ENCODE data around the gene HOXB13.

The HOXB13 gene

DNA sequence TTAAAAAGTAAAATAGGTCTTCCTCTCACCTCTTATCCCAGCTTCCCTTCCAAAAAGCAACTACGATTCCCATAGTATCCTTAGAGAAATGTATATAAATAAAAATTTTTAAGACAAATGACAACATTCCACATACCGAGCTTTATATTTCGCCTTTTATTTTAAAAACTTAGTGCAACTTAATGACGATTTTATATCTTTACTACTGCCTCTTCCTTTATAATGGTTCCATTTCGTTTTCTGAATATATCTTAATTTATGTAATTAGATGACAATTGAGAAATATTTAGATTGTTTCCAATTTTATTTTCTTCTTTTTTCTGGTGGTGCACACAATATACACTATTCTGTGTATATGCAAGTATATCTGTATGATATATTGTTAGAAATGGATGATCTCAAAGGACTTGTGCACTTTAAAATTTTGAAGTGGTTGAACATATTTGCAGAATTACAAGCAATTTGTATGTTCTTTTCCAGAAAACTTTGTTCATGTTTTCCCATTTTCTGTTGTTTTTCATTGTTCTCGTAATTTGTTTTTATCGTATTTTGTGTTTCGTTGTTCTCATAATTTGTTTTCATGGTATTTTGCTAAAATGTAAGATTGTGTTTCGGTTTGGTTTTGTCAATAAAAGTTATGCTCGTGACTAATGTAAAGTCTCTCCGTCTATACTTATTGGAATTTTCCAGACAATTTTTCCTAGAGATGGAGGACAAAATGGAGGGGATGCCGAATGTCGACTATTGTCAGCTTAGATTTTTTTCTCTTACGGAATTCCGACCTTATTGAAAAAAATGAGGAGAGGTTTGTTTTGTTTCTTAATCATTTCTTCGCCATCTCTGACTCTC lies 20.4 kb upstream of the HOXB13 start:
- DNase-seq, result no peak

GRCh38 chr17:48747445-48748363 lies 19.2 kb upstream of the HOXB13 start:
- DNase-seq, result no peak

DNA sequence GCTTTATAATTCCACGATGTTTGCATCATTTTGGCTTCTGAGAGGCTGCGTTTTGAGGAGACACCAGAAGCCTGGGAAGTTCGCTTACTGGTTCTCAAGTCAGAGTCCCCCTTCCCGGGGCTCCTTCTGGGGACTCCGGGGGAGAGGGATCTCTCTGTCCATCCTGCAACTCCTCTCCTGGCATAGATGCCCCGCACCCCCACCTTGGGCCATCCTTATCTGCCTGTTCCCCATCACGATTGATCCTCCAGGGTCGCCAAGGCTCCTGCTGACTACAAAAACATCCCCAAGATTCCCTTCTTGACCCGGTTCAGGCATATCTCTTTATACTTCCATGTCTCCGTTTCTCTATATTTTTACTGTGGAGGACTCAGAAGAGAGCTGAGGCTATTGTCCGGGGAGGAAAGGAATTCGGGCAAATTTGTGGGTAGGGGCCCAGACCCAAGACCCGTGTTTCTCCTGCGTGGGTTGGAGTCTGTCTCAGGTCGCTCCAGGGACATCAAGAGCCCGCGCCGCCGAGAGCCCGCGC lies 18.4 kb upstream of the HOXB13 start:
- no peak for DNase-seq

- DNase-seq, result no peak
Measured at GRCh38 chr17:48745381-48746275, 17.1 kb upstream of the HOXB13 start.

DNA sequence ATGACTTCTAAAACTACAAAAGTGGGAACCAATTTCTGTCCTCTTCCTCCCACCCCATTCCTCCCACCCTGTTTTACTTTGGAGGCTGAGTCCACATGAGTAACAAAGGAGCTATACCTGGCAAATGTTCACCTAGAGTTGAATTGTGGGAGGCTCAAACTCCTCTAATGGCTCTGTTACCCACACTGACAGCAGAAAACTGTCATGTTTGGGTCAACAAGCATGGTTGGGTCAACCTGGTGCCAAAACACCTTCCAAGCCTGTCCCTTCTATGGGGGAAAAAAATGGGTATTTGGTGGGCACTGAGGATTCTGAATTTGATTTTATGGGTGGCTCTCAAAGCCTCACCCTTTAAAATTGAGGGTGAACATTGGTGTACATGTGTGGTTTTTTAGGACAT lies 12.0 kb upstream of the HOXB13 start:
- DNase-seq, result no peak

- DNase-seq, result no peak
Measured at GRCh38 chr17:48738803-48739526, 10.4 kb upstream of the HOXB13 start.

DNA sequence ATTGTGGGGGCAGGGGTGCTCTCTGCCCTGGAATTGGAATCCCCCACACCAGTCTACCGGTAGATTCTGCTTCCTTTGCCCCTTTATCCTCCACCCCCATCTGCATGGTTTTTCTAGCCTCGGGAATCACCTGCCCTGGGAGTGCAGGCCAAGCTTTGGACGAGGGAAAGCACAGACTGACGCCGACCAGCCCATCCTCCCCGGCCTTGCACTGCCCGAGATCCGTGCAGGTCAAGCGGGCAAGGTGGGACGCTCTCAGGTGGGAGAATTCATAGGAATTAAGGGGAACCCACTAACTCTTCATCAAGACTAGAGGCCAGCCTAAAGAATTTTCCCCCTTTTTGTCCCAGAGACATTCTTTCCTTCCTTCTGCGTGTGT lies 9.9 kb upstream of the HOXB13 start:
- DNase-seq, result no peak

DNA sequence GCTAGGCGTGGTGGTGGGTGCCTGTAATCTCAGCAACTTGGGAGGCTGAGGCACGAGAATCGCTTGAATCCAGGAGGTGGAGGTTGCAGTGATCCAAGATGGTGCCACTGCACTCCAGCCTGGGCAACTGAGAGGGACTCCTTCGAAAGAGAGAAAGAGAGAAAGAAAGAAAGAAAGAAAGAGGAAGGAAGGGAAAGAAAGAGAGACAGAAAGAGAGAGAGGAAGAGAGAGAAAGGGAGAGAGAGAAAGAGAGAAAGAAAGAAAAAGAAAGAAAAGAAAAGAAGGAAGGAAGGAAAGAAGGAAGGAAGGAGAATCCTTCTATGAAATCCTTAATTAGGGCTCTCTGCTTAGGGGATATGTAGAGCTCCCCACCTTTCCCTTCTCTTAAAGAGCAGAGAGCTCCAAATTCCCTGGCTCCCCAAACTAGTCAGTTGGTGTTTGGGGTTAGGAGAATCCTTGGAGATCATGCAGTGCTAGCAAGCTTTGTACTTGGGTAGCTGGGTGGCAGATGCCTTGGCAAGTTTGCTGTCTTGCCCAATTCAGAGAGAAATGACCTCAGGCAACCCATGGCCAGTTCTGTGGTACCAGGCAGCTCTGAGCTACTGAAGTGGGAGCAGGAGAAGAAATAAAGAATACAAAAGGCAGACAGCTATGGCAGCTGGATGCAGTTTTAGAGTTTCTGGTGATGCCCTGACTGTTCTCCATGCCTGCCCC lies 8.9 kb upstream of the HOXB13 start:
- no peak for DNase-seq

DNA sequence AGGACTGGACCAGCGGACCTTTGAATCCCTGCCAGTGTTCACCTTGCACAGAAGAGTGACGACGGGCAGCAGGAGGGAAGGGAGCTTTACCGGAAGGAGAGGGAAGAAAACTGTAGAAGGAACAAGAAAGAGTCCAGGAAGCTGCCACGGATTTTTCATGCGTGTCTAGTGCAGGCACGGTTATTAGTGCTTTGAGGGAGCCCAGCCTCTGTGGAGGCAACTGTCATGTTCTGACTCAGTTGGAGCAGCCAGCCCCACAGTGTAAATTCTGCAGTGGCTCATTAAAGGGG lies 6.5 kb upstream of the HOXB13 start:
- no peak for DNase-seq

DNA sequence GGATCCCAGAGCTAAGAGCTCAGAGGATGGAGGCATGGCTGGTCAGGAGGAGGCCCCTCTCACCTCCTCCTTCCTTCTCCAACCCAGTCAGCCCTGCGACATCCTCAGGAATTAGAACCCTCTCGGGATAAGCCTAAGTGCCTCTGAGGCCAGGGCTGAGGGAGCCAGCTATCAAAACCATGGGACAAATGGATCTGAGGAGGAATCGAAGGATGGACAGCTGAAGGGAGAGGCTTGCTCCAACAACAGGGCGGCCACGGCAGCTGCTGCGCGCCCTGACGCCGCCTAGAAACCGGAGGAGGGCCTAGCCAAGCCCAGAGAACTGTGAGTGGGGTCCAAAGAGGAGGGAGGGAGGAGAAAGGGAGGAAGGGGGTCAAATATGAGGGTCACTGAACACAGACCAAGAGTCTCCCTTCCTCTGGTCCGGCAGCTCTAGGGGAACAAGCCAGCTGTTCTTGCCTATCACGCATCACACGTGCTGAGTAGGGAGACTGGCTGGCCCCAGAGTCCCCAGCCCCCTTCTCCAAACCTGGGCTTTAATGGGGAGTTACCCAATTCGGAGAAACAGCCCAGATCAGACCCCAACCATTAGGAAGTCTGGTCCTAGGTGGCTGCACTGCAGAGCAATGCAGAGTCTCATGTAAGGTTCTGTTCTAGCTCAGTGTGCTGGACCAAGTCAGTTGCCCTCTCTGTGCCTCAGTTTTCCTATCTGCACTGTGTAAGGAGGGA lies 5.9 kb upstream of the HOXB13 start:
- no peak for DNase-seq

- DNase-seq, result no peak
Measured at GRCh38 chr17:48733632-48734328, 5.2 kb upstream of the HOXB13 start.

- no peak for DNase-seq
Measured at GRCh38 chr17:48732688-48733629, 4.4 kb upstream of the HOXB13 start.

- no peak for DNase-seq
Measured at GRCh38 chr17:48731355-48731754, 2.8 kb upstream of the HOXB13 start.

GRCh38 chr17:48730240-48730550 lies 1.6 kb upstream of the HOXB13 start:
- no peak for DNase-seq

GRCh38 chr17:48729335-48730239 lies 1.0 kb upstream of the HOXB13 start:
- DNase-seq, result no peak

GRCh38 chr17:48727415-48728175 lies 955 bp downstream of the HOXB13 start:
- no peak for DNase-seq

DNA sequence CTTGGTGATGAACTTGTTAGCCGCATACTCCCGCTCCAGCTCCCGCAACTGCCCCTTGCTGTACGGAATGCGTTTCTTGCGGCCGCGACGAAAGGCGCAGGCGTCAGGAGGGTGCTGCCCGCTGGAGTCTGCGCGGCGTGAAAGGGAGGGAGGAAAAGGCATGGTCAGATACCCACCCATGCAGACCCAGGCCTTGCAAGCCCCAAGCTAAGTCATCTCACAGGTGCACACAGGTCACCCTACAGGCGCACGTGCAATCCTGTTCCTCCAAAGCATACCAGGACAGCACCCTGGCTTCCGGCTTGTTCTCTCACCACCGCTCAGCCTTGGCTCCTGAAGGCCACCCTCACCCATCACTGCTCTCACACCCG lies 1.6 kb downstream of the HOXB13 start:
- no peak for DNase-seq
